Measurements from ENCODE around the gene SLC34A1. TPM values are rescaled to one million over a fixed set of nuclear protein-coding genes. Genes with fewer than 3 reads are reported as not detected.
A peak's percentile ranks its signal among the peaks of the same experiment; 100 is the strongest.

Gene SLC34A1
- polyA plus RNA-seq, 10 donors, result 0.08 to 0.20 (median 0.14) TPM; not detected in 7

- no peak for DNase-seq
Observed at GRCh38 chr5:177388521-177389052, 4.4 kb downstream of the SLC34A1 start.

DNA sequence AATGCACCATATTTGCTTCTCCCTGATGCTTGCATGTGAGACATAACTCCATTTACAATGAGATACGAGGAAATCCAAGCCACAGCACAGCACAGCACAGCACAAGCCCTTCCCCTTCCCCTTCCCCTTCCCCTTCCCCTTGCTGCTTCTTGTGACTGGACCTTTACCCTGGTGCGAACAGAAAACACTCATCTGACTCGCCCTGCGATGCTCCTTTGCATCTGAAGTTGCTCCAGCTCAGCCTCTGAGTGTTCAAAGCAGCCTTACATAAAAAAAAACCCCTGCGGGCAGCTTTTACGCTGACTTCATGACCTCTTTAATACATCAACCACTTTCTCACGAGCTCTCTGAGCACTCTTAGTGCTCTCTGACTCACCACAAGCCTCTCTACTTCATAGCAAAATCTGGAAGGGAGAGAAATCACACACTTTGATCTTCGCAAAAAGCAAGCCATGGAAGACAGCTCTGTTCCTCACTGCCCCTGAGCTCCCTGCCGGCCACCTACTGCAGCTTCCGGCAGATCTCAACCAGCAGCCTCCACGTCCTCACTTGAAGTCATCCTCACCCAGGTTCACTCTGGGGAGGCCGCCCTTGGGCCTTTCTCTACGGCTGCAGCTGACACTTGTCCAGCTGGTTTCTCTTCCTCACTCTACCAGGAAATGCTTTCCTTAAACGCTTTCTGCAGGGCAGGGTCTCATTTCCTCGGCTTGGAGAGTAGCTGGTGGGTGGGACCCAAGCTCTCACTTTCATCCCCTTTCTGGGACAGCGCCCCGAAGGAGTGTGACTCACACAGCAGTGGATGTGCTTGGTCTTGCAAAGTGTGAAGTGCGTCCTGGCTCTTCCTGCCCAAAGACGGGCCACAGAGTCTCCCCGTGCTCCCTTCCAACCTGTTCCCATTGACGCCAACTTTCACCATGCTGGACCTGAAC lies 5.3 kb downstream of the SLC34A1 start:
- DNase-seq, result peak in 1 of 3 donors; percentile 70

DNA sequence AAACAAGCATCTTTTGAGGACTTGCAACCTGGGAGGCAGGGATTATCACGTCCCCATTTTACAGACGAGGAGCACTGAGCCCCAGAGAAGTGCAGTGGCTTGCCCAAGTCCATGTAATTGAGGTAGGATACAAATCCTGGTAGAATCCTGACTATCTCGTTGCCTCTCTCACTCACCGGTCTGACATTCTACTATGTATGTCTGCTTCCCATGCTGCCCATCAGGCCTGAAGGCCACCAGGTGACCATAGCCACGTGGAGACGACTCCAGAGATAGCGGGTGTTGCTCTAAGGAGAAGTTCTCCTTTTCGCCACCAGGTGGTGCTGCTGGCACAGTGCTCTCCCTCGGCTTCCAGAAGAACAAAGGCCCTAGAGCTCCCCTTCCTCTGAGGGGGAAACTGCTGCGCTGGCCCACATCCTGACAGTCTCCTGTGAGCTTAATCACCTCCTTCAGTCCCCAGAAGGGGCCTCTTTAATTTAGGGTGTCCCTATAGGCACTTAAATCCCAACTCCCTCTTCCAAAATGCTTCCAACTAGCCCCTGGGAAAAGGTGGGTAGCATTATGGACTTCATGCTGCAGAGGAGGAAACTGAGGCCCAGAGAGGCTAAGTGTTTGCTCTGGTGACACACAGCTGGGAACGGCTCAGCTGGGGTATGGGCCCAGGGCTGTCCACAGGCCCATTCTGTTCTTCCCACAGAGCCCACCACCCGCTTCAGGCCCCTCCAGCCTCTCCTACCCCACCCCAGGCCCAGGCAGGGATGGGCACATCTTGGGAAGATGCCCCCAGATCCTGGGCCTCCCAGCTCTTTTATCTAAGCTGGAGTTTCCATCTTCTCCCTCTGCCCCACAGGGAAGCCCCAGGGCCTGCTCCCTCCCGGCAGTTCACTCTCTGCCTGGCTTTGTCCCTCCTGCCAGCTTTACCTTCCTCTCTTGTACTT lies 6.4 kb downstream of the SLC34A1 start:
- DNase-seq, result peak; percentile 78 to 93 (median 89)

DNA sequence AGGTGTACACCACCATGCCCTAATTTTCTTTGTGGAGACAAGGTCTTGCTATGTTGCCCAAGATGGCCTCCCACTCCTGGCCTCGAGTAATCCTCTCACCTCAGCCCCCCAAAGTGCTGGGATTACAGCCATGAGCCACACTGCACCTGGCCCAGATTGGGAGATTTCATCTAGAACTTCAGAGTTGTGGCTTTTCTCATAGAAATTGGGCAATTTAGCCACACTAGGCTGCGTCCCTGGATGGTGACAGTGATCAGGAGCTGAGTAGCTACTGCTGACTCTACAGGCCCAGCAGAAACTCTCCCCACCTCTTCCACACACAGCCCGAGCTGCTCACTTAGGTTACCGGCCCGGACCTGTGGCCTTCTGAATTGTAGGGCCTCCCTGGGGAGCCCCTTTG lies 8.5 kb downstream of the SLC34A1 start:
- DNase-seq, result no peak

- DNase-seq, result no peak
Observed at GRCh38 chr5:177393206-177393765, 9.1 kb downstream of the SLC34A1 start.

GRCh38 chr5:177393990-177394389 lies 9.8 kb downstream of the SLC34A1 start:
- DNase-seq, result no peak

- DNase-seq, result no peak
Observed at GRCh38 chr5:177396078-177396477, 11.8 kb downstream of the SLC34A1 start.

GRCh38 chr5:177396807-177397206 lies 12.6 kb downstream of the SLC34A1 start:
- no peak for DNase-seq

DNA sequence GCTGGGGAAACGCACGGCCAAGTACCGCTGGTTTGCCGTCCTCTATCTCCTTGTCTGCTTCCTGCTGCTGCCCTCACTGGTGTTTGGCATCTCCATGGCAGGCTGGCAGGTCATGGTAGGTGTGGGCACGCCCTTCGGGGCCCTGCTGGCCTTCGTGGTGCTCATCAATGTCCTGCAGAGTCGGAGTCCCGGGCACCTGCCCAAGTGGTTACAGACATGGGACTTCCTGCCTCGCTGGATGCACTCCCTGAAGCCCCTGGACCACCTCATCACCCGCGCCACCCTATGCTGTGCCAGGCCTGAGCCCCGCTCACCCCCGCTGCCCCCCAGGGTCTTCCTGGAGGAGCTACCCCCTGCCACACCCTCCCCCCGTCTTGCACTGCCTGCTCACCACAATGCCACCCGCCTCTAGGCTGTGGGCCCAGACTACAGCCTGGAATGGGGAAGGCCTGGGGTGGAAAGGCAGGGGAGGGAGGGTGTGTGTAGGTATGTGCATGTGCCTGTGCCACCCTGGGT lies 13.7 kb downstream of the SLC34A1 start:
- DNase-seq, result no peak

GRCh38 chr5:177399997-177400868 lies 16.0 kb downstream of the SLC34A1 start, which contains the start of gene PFN3:
Gene PFN3 (minus strand): TSS chr5:177400661. CDS start chr5:177400576, 85 bp downstream.
- peak in 2 of 3 donors; percentile 34 to 63 for DNase-seq

DNA sequence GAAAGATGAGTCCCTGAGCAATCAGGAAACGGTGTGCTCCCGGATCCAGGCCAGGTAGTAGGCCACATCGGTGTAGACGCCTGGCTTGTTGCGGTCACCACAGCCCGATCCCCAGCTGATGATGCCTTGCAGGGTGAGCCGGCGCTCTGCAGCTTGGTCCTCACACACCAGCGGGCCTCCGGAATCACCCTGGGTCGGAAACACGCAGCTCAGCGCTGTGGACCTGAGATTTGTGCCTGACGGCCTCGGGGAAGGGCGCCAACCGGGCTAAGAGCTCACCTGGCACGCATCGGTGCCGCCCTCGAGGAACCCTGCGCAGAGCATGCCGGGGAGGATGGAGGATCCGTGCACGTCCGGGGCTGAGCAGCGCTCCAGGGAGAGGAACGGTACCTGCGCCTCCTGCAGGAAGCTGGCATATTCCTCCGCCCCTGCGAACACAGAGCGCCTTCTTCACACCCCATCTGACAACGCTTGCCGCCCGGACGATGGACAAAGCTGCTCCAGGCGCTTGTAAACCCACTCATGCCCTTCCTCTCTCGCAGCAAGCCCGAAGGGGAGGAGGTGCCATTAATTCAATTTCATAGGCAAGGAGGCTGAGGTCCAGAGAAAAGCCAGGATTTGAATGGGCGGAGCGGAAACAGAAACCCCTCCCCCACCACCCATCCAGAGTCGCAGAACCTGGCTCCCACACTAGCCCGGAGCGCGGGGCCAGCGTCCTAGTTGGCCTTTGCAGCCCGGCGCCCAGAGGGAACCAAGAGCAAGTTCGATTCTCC lies 18.2 kb downstream of the SLC34A1 start:
- DNase-seq, result peak in 2 of 3 donors; percentile 19 to 52

DNA sequence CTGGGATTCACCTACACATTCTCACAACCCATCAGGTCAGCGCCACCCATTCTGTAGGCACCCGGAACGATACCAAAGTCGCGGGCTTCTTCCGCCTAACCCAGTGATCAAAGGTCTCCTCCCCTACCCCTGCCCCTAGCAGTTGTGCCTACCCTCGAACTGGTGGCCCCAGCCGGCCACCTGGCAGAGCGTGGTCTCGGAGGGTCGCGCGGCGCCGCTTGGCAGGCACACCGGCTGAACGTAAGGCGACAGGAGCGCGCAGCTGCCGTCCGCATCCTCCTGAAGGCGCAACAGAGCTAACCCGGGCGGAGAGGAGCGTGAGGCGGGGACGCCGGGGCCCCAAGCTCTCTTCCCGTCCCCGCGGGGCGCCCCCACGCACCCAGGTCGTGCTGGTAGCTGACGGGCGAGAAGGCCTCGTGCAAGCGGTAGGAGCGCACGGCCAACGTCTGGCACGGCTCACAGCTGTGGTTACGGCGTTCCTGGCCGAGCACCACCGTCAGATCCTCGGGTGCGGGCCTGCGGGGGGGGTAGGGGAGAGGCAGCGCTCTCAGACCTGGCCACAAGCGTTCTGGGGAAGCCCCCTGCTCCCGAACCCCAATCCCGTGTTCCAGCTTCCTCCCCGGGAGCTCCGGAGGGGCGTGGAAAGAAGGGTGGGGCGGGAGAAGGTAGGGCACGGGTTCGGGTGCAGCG lies 19.0 kb downstream of the SLC34A1 start:
- DNase-seq, result peak in 1 of 3 donors; percentile 62

DNA sequence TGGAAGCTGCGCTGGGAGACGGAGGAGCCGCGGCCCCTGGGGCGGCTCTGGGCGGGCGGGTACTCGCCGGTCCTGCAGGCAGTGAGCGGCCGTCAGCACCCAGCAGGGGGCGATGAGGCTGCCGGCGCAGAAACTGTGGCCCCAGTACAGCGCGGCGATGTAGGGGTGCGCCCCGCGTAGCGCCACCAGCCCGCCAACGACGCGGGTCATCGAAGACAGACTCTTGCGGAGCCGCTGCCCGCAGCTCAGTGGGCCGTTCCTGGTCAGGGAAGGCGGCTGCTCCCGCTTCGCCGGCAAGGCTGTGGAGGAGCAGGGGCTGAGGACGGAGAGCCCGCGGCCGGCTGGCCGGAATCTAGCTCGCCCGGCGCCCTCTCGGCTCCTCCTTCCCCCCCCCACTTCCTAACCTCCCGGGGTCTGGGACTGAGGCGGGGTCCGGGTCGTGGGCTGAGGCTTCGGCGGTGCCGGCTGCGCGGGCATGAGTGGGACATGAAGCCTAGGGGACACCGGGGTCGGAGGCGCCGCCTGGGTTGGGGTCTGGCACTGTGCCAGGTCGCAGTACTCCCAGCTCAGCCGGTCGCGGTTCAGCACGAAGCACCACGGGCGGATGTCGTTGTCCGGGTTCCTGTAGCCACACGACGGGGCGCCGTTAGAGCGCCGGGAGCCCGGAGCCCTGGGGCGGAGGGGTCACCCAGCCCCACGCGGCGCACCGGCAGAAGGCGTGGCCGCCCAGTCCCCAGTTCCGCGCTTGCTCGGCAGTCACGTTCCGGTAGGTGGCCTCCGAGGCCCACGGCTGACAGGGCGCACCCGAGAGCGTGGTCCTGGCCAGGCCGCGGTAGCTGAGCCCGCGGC lies 19.8 kb downstream of the SLC34A1 start:
- peak in 2 of 3 donors; percentile 80 to 91 for DNase-seq

GRCh38 chr5:177404641-177405179 lies 20.5 kb downstream of the SLC34A1 start:
- peak in 1 of 3 donors; percentile 47 for DNase-seq

GRCh38 chr5:177405312-177405711 lies 21.1 kb downstream of the SLC34A1 start:
- DNase-seq, result no peak

DNA sequence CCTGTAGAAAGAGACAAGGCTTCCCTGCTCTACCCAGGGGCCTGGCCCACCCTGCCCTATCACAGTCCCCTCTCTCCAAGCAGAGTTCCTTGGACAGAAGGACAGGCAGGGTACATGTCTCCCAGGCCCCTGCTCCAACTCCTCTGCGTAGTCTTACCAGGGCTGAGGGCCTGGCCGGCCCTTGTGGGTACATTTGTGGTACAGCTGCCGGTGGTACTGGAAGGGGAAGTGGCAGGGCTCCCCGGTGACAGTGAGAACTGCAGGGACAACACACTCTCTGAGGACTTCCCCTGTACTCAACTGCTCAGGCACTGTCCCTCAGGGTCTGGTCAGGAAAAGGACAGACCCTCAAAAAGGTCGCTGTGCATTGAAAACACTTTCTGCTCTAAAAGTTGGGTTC lies 21.6 kb downstream of the SLC34A1 start:
- DNase-seq, result no peak

DNA sequence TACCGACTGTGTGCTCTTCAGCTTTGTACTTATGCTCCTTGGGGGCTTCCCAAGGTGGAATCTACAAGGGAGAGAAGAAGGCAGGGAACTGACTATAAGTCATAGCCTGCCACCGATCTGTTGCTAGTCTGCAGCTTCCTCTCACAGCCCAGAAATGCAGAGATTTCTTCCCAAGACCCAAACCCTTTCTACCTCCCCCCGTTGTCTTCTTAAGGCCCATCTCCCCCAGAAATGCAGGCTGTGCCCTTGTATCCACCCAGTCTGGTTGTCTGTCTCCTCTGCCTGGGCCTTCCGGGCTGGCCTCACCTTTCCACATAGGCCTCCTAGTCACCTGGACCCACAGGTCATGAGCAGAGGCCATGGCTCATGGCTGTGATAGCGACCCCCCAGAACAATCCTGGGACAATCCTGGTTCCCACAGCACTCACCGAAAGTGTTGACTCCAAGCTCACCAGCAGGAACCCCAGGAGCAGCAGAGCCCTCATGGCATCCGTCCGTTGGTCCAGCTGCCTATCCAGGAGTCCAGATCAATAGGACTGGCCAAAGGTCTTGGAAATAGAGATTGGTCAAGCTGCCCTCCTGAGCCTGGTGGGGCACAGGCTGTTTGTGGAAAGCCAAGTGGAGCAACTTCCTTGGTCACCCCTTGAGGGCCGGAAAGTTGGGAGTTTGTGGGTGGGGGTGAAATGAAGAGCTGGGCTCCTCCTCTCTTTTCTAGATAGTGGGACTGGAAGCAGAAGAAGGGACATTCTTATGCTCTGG lies 25.0 kb downstream of the SLC34A1 start, which contains the start of gene F12:
TSS of gene F12 (minus strand) at position 522 of the 759 bp plus-strand sequence. CDS start at position 485, 37 bp downstream.
- no peak for DNase-seq
